ENCODE measurements around the gene CNGB1.
"Not testable (repeated sequence)": the region's sequence is repeated elsewhere in the genome, so short reads cannot be mapped to it uniquely, and the experiment has no call there.

Gene CNGB1

GRCh38 chr16:57918444-57918843 is 52.5 kb downstream of the CNGB1 start:
- Histone ChIP-seq H3K27ac (ENCODE audit: insufficient read depth, low read depth, low read length, poor library complexity, severe bottlenecking) (no peak overlapping the region), H3K4me3 (ENCODE audit: insufficient read depth, low read depth, low read length) (no peak overlapping the region), H3K4me1 (ENCODE audit: control insufficient read depth, insufficient read depth, low read length) (no peaks in the 10 kb centered on the region), H3K36me3 (ENCODE audit: control insufficient read depth, insufficient read depth, low read length) (no peaks in the 10 kb centered on the region), H3K27me3 (ENCODE audit: control insufficient read depth, insufficient read depth, low read length, poor library complexity, severe bottlenecking) (no peaks in the 10 kb centered on the region), H3K9me3 (ENCODE audit: control insufficient read depth, low read length) (no peaks in the 10 kb centered on the region)
- 82 to 93% methylated on average over 3 of the region's 3 CpGs for WGBS, 2 experiments

DNA sequence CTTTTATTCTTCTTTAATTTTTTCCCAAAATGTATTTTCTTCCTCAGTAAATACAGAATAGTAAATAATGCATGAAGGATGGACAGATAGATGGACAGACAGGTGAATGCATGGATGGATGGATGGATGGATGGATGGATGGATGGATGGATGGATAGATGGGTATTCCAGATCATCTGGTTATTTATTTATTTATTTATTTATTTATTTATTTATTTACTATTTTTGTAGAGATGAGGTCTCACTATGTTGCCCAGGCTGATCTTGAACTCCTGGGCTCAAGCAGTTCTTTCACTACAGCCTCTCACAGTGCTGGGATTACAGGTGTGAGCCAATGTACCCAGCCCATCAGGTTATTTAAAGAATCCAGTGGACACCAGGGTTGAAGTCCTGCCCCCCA is 53.0 kb downstream of the CNGB1 start:
- H3K27ac ChIP-seq (ENCODE audit: insufficient read depth, low read depth, low read length, poor library complexity, severe bottlenecking); H3K4me1 ChIP-seq (ENCODE audit: control insufficient read depth, insufficient read depth, low read length); H3K4me3 ChIP-seq (ENCODE audit: insufficient read depth, low read depth, low read length); H3K9me3 ChIP-seq (ENCODE audit: control insufficient read depth, low read length); H3K27me3 ChIP-seq (ENCODE audit: control insufficient read depth, insufficient read depth, low read length, poor library complexity, severe bottlenecking); H3K36me3 ChIP-seq (ENCODE audit: control insufficient read depth, insufficient read depth, low read length): not testable (repeated sequence)

DNA sequence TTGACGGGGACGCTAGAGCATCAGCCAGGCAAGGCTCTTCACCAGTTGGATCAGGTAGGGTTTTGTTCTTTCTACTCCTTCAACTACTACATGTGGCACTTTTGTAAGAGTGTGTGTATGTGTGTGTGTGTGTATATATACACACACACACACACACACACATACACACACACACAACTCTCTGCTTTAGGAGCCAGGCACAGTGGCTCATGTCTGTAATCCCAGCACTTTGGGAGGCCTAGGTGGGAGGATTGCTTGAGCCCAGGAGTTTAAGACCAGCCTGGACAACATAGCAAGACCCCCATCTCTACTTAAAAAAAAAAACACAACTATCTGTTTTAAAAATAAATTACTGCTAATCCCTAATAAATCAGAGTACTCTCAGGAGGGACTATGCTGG is 53.4 kb downstream of the CNGB1 start:
- 93 to 96% methylated on average over 2 of the region's 2 CpGs for WGBS, 2 experiments
- not testable (repeated sequence) for H3K27ac ChIP-seq (ENCODE audit: insufficient read depth, low read depth, low read length, poor library complexity, severe bottlenecking); H3K4me1 ChIP-seq (ENCODE audit: control insufficient read depth, insufficient read depth, low read length)

GRCh38 chr16:57916735-57917438 is 54.0 kb downstream of the CNGB1 start:
- 84 to 89% methylated on average over 17 of the region's 17 CpGs for WGBS, 2 experiments
- H3K36me3 ChIP-seq (ENCODE audit: control insufficient read depth, insufficient read depth, low read length), result no peaks in the 10 kb centered on the region
- H3K27me3 ChIP-seq (ENCODE audit: control insufficient read depth, insufficient read depth, low read length, poor library complexity, severe bottlenecking), result no peaks in the 10 kb centered on the region
- H3K4me1 ChIP-seq (ENCODE audit: control insufficient read depth, insufficient read depth, low read length), result peaks cover 8% of the 10 kb centered on the region
- H3K4me3 ChIP-seq (ENCODE audit: insufficient read depth, low read depth, low read length), result no peak overlapping the region
- no peak overlapping the region for H3K27ac ChIP-seq (ENCODE audit: insufficient read depth, low read depth, low read length, poor library complexity, severe bottlenecking)
- no peaks in the 10 kb centered on the region for H3K9me3 ChIP-seq (ENCODE audit: control insufficient read depth, low read length)

More for the DNA sequence above, 53.4 kb downstream of the CNGB1 start:
- H3K4me3 ChIP-seq (ENCODE audit: insufficient read depth, low read depth, low read length); H3K9me3 ChIP-seq (ENCODE audit: control insufficient read depth, low read length); H3K36me3 ChIP-seq (ENCODE audit: control insufficient read depth, insufficient read depth, low read length); H3K27me3 ChIP-seq (ENCODE audit: control insufficient read depth, insufficient read depth, low read length, poor library complexity, severe bottlenecking): not testable (repeated sequence)

- H3K27ac ChIP-seq (ENCODE audit: insufficient read depth, low read depth, low read length, poor library complexity, severe bottlenecking), result no peak overlapping the region
- H3K9me3 ChIP-seq (ENCODE audit: control insufficient read depth, low read length), result no peaks in the 10 kb centered on the region
- WGBS, 2 experiments, result 87 to 94% methylated on average over 12 of the region's 12 CpGs
- peaks cover 8% of the 10 kb centered on the region for H3K4me1 ChIP-seq (ENCODE audit: control insufficient read depth, insufficient read depth, low read length)
- no peak overlapping the region for H3K4me3 ChIP-seq (ENCODE audit: insufficient read depth, low read depth, low read length)
- no peaks in the 10 kb centered on the region for H3K36me3 ChIP-seq (ENCODE audit: control insufficient read depth, insufficient read depth, low read length)
- no peaks in the 10 kb centered on the region for H3K27me3 ChIP-seq (ENCODE audit: control insufficient read depth, insufficient read depth, low read length, poor library complexity, severe bottlenecking)
Measured at GRCh38 chr16:57915811-57916488, 55.0 kb downstream of the CNGB1 start.

- no peaks in the 10 kb centered on the region for H3K27me3 ChIP-seq (ENCODE audit: control insufficient read depth, insufficient read depth, low read length, poor library complexity, severe bottlenecking)
- H3K4me3 ChIP-seq (ENCODE audit: insufficient read depth, low read depth, low read length), result no peak overlapping the region
- no peaks in the 10 kb centered on the region for H3K36me3 ChIP-seq (ENCODE audit: control insufficient read depth, insufficient read depth, low read length)
- peaks cover 8% of the 10 kb centered on the region for H3K4me1 ChIP-seq (ENCODE audit: control insufficient read depth, insufficient read depth, low read length)
- H3K27ac ChIP-seq (ENCODE audit: insufficient read depth, low read depth, low read length, poor library complexity, severe bottlenecking), result no peak overlapping the region
- WGBS, 2 experiments, result 72 to 80% methylated on average over 9 of the region's 9 CpGs
- H3K9me3 ChIP-seq (ENCODE audit: control insufficient read depth, low read length), result no peaks in the 10 kb centered on the region
Measured at GRCh38 chr16:57915267-57915666, 55.7 kb downstream of the CNGB1 start.

GRCh38 chr16:57914244-57915173 is 56.4 kb downstream of the CNGB1 start:
- Histone ChIP-seq H3K4me3 (ENCODE audit: insufficient read depth, low read depth, low read length) (no peak overlapping the region), H3K27me3 (ENCODE audit: control insufficient read depth, insufficient read depth, low read length, poor library complexity, severe bottlenecking) (no peaks in the 10 kb centered on the region), H3K4me1 (ENCODE audit: control insufficient read depth, insufficient read depth, low read length) (peaks cover 8% of the 10 kb centered on the region), H3K27ac (ENCODE audit: insufficient read depth, low read depth, low read length, poor library complexity, severe bottlenecking) (no peak overlapping the region), H3K36me3 (ENCODE audit: control insufficient read depth, insufficient read depth, low read length) (no peaks in the 10 kb centered on the region), H3K9me3 (ENCODE audit: control insufficient read depth, low read length) (no peaks in the 10 kb centered on the region)
- WGBS, 2 experiments, result 87 to 91% methylated on average over 9 of the region's 9 CpGs

DNA sequence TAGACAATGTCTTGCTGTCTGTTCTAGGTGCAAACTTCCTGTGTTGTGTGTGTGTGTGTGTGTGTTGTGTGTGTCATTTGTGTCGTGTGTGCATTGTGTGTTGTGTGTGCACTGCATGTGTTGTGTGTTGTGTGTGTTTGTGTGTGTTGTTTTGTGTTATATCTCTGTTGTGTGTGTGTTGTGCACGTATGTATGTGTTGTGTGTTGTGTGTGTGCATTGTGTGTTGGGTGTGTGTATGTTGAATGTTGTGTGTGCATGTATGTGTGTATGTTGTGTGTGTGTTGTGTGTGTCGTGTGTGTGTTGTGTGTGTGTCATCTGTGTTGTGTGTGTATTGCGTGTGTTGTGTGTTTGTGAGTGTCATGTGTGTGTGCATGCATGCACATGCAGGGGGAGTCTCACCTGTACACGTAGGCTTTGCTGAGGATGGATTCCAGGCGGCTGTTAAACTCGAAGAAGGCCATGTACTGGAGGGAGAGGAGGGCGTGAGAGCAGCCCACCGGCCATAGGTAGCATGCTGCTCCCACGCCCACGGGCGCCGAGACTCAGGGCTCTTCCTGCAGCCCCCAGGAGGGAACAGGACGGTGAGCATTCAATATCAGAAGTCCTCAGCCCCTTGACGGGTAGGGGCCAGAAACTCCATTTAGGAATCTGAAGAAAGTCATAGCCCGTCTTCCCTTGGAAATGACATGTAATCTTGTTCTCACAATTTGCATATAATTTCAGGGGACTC is 58.2 kb downstream of the CNGB1 start:
- Histone ChIP-seq H3K4me3 (ENCODE audit: insufficient read depth, low read depth, low read length) (no peak overlapping the region), H3K27me3 (ENCODE audit: control insufficient read depth, insufficient read depth, low read length, poor library complexity, severe bottlenecking) (no peaks in the 10 kb centered on the region), H3K27ac (ENCODE audit: insufficient read depth, low read depth, low read length, poor library complexity, severe bottlenecking) (no peak overlapping the region), H3K36me3 (ENCODE audit: control insufficient read depth, insufficient read depth, low read length) (no peaks in the 10 kb centered on the region), H3K4me1 (ENCODE audit: control insufficient read depth, insufficient read depth, low read length) (peaks cover 8% of the 10 kb centered on the region), H3K9me3 (ENCODE audit: control insufficient read depth, low read length) (no peaks in the 10 kb centered on the region)
- 87 to 90% methylated on average over 16 of the region's 16 CpGs for WGBS, 2 experiments

DNA sequence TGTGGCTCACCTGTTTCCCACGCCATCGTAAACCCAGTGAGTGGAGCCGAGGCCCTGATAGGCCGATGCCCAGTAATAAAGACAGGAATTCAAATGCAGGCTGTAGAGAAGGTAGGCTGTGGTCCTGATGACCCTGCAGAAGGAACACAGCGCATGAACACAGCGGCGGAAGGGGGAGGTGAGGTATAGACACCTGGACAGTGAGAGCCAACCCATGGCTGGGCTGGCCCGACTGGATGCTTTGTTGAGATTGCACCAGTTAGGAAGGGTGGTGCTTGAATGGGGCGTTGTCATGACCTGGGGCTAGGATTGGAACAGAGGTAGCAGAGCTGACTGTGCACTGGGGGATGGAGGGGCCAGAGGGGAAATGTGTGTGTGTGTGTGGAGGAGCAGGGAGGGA is 59.2 kb downstream of the CNGB1 start:
- H3K27ac ChIP-seq (ENCODE audit: insufficient read depth, low read depth, low read length, poor library complexity, severe bottlenecking), result no peak overlapping the region
- no peaks in the 10 kb centered on the region for H3K36me3 ChIP-seq (ENCODE audit: control insufficient read depth, insufficient read depth, low read length)
- peaks cover 8% of the 10 kb centered on the region for H3K4me1 ChIP-seq (ENCODE audit: control insufficient read depth, insufficient read depth, low read length)
- no peak overlapping the region for H3K4me3 ChIP-seq (ENCODE audit: insufficient read depth, low read depth, low read length)
- WGBS, 2 experiments, result 90 to 94% methylated on average over 9 of the region's 9 CpGs
- no peaks in the 10 kb centered on the region for H3K27me3 ChIP-seq (ENCODE audit: control insufficient read depth, insufficient read depth, low read length, poor library complexity, severe bottlenecking)
- no peaks in the 10 kb centered on the region for H3K9me3 ChIP-seq (ENCODE audit: control insufficient read depth, low read length)

Measured in ectodermal cell (in vitro differentiated cells).